GM12874 (cell line): Measurements from ENCODE around the gene GRID1.

Experiments used
- CTCF ChIP-seq: IDR thresholded peaks from 2 replicates; pipeline ENCODE4 v1.5.1; 2011; ENCODE audit warnings: low read depth, mild to moderate bottlenecking, control low read depth, low read length, moderate library complexity; ENCODE audit not compliant: insufficient read depth

The GRID1 gene

GRCh38 chr10:86144301-86144700, 222.3 kb downstream of the GRID1 start:
- no peak for TF ChIP-seq CTCF

GRCh38 chr10:86141896-86142295, 224.7 kb downstream of the GRID1 start:
- no peak for TF ChIP-seq CTCF

GRCh38 chr10:86139066-86139657, 227.4 kb downstream of the GRID1 start:
- peak; percentile 78 for TF ChIP-seq CTCF

- no peak for TF ChIP-seq CTCF
Observed at GRCh38 chr10:86138551-86139065, 228.0 kb downstream of the GRID1 start.

GRCh38 chr10:86137561-86137960, 229.0 kb downstream of the GRID1 start:
- TF ChIP-seq CTCF: no peak

GRCh38 chr10:86136934-86137333, 229.7 kb downstream of the GRID1 start:
- TF ChIP-seq CTCF: no peak

GRCh38 chr10:86135191-86135590, 231.4 kb downstream of the GRID1 start:
- no peak for TF ChIP-seq CTCF
